Measurements from ENCODE around the gene HTR1B.

GRCh38 chr6:77455271-77455670, 8.0 kb downstream of the HTR1B start:
- no peak for TF ChIP-seq CTCF (conservative IDR thresholded peaks at IDR 0.05; ENCODE audit: low read depth, low read length)
- TF ChIP-seq MXI1 (IDR thresholded peaks at IDR 0.05; ENCODE audit: borderline replicate concordance, low read depth, low read length) = no peak
- no peak for TF ChIP-seq MAFK (IDR thresholded peaks at IDR 0.05; ENCODE audit: low read depth, low read length)
- TF ChIP-seq CEBPB (IDR thresholded peaks at IDR 0.05; ENCODE audit: low read depth, low read length) = no peak
- TF ChIP-seq RFX5 (IDR thresholded peaks at IDR 0.05; ENCODE audit: low read depth, low read length) = no peak
- TF ChIP-seq POLR2A (IDR thresholded peaks at IDR 0.05; ENCODE audit: low read depth, low read length) = no peak
- no peak for TF ChIP-seq CHD1 (IDR thresholded peaks at IDR 0.05; ENCODE audit: low read depth, low read length)
- no peak for TF ChIP-seq RCOR1 (IDR thresholded peaks at IDR 0.05; ENCODE audit: insufficient replicate concordance, low read length)
- no peak for TF ChIP-seq USF2 (IDR thresholded peaks at IDR 0.05; ENCODE audit: low read depth, low read length)
- TF ChIP-seq NFE2L2 (IDR thresholded peaks at IDR 0.05; ENCODE audit: low read depth, low read length) = no peak
